GM21390 (cell line): Measurements from ENCODE around the gene CRB2.
"Not testable (repeated sequence)": the region's sequence is repeated elsewhere in the genome, so short reads cannot be mapped to it uniquely, and the experiment has no call there.

Experiments used
- ATAC-seq: cut with Tn5 transposase; IDR thresholded peaks from one replicate; pipeline ENCODE4 v1.9.1; 2021; ENCODE audit not compliant: unreplicated experiment

Gene CRB2

DNA sequence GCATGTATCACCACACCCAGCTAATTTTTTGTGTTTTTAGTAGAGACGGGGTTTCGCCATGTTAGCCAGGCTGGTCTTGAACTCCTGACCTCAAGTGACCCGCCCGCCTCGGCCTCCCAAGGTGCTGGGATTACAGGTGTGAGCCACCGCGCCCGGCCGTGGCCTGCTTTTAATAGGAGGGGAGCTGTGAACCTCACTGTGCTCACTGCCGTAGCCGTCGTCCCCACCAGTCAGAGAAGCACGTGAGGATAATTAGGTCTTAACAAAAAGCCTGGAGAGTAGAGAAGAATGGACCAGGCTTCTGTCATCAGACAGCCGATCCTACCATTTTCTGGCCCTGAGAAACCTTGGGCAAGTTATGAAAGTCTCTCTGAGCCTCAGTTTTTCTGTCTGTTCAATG lies 42.9 kb downstream of the CRB2 start:
- ATAC-seq = not testable (repeated sequence)

GRCh38 chr9:123399803-123400378 lies 43.9 kb downstream of the CRB2 start:
- ATAC-seq = no peak

- ATAC-seq = no peak
These were observed 45.0 kb downstream of the CRB2 start for GRCh38 chr9:123400926-123401503.

GRCh38 chr9:123401879-123402513 lies 46.0 kb downstream of the CRB2 start:
- no peak for ATAC-seq

GRCh38 chr9:123402981-123403509 lies 47.0 kb downstream of the CRB2 start:
- no peak for ATAC-seq

GRCh38 chr9:123406016-123406415 lies 50.0 kb downstream of the CRB2 start:
- ATAC-seq = no peak

DNA sequence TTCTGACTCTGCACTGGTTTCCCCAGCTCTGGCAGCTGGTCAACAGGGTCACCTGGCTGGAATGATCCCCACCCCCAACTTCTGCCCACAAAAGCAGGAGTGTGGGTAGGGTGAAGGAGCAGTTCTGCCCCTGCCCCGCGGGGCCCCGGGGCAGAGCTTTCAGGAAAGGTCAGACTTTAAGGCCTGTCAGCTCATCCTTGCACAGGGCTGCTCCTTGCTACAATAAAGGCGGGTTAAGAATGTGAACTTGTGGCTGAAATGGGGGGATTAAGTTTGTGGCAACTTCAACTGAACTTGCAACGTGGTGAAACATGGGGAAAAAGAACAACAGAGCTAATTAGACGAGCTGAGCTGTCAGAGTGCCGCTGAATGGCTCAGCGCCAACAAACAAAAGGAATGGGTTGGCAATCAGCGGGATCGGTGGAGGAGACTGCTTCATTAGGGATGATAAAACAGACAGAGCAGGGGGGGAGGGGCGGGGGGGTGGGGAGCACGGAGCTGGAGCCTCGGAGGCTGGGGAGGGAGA lies 50.8 kb downstream of the CRB2 start:
- no peak for ATAC-seq

DNA sequence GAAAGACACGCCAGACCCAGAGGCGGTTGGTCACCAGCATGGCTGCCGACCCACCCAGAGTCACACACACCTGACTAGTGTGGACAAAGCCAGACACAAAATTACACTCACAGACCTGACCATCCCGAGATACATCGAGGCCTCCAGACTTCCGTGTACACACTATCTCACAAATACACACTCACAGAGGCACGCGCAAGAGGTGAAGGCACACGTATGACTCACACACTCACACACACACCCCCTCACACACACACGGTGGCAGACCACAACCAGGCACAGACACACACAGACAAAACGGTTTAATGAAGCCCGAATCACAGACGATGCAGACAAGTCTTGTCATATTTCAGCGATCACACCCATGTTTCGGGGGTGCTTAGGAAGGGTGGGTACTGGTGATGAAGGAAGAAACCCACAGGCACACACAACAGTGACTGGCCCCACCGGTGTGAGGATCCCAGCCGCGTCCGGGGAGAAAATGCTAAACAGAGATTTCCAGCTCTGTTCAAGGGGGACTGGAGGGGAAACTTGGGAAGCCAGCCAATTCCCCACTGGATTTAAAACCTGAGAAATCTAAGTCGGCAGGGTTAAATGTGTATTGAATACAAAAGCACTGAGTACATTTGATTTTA lies 51.3 kb downstream of the CRB2 start:
- no peak for ATAC-seq

DNA sequence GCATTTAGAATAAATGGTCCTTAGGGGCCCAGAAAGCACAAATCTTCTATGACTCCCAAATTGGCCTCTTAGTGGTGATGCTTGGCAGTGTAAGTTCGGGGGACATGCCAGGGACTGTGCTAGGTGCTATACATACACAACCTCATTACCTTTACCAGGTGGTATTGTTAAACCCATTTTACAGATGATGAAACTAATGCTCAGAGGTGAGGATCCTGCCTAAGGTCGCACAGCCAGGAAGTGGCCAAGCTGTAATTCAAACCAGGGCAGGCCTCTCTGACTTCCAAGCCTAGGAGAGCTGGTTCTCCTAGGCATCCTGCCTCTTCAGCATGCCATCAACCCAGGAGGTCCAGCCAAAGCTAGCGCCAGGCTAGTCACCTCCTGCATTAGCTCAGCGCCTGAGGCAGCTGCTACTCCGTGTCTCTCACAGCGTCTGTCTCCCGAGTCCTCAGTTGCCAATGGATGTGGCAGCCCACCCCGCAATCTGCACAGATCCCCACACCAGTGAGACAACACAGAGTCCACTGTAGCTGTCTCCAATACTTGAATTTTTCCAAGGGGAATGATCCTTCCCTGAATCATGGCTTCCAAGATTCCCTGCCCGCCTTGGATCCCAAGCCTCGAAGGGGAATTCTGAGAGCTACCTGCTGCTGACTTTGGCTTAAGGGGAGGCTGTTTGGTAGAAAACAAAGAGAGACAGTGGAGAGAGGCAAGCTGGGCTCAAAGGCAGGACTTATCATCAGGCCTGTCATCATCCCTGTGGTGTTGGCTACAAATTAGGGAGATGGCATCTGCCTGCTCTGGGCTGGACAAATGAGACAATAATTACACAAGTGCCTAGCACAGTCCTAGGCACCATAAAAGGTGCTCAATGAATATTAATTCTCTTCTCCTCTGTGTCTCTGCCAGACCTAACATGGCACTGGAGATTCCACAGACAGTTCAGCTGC lies 52.6 kb downstream of the CRB2 start:
- no peak for ATAC-seq

- ATAC-seq = no peak
These were observed 54.4 kb downstream of the CRB2 start for GRCh38 chr9:123410281-123410910.

- ATAC-seq = no peak
These were observed 55.2 kb downstream of the CRB2 start for GRCh38 chr9:123411191-123411590.

GRCh38 chr9:123411636-123412035 lies 55.6 kb downstream of the CRB2 start:
- ATAC-seq = no peak

GRCh38 chr9:123412171-123412820 lies 56.3 kb downstream of the CRB2 start:
- no peak for ATAC-seq

DNA sequence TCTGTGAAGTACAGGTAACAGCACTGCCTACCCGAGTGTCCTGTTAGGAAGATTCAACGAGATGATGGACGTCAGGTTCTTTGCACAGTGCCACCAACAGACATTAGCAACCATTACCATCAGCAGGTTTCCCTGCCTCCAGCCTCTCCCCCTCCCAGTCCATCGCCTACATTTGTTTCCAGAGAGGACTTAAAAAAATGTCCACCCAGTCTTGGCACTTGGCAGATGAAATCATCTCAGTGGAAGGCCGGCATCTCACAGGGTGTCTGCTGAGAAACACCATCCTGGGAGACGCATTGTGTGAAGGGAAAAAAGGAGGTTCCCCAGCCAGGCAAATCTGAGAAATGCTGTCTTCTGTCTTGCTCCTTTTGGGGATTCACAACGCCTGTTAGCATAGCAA lies 58.2 kb downstream of the CRB2 start:
- ATAC-seq = no peak

GRCh38 chr9:123414936-123415930 lies 59.2 kb downstream of the CRB2 start:
- no peak for ATAC-seq

DNA sequence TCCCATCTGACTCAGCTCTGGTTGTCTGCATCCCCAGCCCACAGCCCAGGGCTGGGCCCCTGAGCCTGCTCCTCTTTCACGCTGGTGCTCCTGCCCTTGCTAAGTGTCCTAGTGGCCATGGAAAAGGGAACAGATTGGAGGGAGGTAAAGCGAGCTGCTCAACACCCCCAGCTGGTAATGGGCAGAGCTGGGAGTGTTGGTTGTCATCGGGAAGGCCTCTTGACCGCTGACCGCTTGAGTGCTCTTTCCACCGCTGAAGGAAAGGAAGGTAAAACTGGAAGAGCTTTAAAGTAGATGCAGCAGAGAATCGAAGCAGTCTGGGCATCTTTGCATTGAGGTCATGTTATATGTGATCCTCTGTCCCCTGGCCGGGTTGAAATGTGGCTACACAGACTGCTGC lies 60.2 kb downstream of the CRB2 start:
- ATAC-seq = no peak

DNA sequence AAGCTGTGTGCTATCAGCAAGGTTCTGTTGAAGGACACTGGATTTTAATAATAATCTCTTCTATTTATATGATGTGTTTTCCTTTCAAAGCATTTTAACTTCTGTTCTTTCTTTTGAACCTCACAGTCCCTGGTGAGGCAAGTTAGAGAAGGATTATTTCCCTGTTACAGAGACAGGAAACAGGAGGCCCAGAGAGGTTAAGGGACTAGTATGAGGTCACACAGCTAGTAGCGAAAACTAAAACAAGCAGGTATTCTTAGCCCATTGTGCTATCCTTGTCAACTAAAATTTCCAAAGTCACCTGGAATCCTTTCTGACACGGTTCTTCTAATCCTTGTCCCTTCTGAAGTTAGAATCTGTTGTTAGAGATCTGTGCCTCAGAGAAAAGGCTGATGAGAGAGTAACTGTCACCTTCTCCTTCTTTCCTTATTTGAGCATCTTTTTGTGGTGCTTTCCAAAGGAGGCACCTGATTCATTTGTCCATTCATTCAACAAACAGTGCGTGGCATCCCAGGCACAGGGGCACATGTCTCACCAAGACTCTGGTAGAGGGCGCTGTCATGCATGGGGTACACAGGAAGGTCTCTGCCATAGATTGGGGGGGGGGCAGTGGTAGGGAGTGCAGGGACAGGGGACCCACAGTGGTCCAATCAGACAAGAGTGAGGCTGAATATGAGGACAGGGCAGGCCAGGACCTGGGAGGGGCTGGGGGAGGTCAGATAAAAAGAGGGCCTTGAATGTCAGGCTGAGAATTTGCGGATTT lies 61.5 kb downstream of the CRB2 start:
- ATAC-seq = no peak

- ATAC-seq = no peak
These were observed 62.0 kb downstream of the CRB2 start for GRCh38 chr9:123418052-123418430.
